ENCODE results near the gene ZNF677.

- no peak for TF ChIP-seq CTCF (IDR thresholded peaks at IDR 0.05; ENCODE audit: insufficient read depth, low read length, poor library complexity, severe bottlenecking)
- TF ChIP-seq EZH2phosphoT487 (conservative IDR thresholded peaks at IDR 0.05; ENCODE audit: low read length) = no peak
Measured at GRCh38 chr19:53192771-53193534, 61.7 kb downstream of the ZNF677 start, which contains the start of gene ZNF665.
